Esophagus muscularis mucosa (tissue), 4 donors: ENCODE measurements around the gene MAN1C1. TPM values are rescaled to one million over a fixed set of nuclear protein-coding genes. Genes with fewer than 3 reads are reported as not detected.

Experiments
- DNase-seq: peaks from one replicate; pipeline ENCODE4 v3.0.0-alpha.2; 2017; ENCODE audit errors: extremely low spot score
- H3K27ac ChIP-seq, 4 donors: fragments of 200-600 bp; sonication (generic); replicated peaks in 1 of 4; 1 replicate in 3 of 4; 2 replicates in 1 of 4; pipeline ENCODE4 v1.5.1; 2016 to 2019; ENCODE audit warnings: mild to moderate bottlenecking in 1 of 4
- H3K27me3 ChIP-seq, 4 donors: fragments of 200-600 bp; sonication (generic); one replicate each; pipeline versions ENCODE4 v1.5.1 to v1.6.0; 2016 to 2019
- H3K36me3 ChIP-seq, 4 donors: fragments of 200-600 bp; sonication (generic); one replicate each; pipeline ENCODE4 v1.5.1; 2016 to 2019
- H3K4me1 ChIP-seq, 4 donors: fragments of 200-600 bp; sonication (generic); one replicate each; pipeline ENCODE4 v1.5.1; 2016 to 2019
- H3K4me3 ChIP-seq, 4 donors: fragments of 200-600 bp; sonication (generic); 1 replicate in 2 of 4; 2 replicates in 2 of 4; pipeline ENCODE4 v1.5.1; 2016 to 2019; ENCODE audit warnings: mild to moderate bottlenecking in 4 of 4, moderate library complexity in 1 of 4
- H3K9me3 ChIP-seq, 4 donors: fragments of 200-600 bp; sonication (generic); 1 replicate in 3 of 4; 2 replicates in 1 of 4; pipeline ENCODE4 v1.5.1; 2016 to 2019
- CTCF ChIP-seq, 3 experiments: fragments of 200-600 bp in 2 of 3; fragments of 450-650 bp in 1 of 3; sonication (generic) in 2 of 3; IDR thresholded peaks; one replicate each; pipeline ENCODE4 v1.5.1; 2017 to 2019; ENCODE audit warnings: antibody characterized with exemption in 3 of 3, mild to moderate bottlenecking in 2 of 3, moderate library complexity in 1 of 3
- EP300 ChIP-seq: sonication (generic); formaldehyde crosslinking; IDR thresholded peaks from one replicate; pipeline ENCODE4 v1.6.1; 2017; ENCODE audit warnings: antibody characterized with exemption
- POLR2A ChIP-seq: fragments of 450-650 bp; IDR thresholded peaks from one replicate; pipeline ENCODE4 v1.6.1; 2017; ENCODE audit warnings: antibody characterized with exemption, moderate library complexity, mild to moderate bottlenecking, low read depth
- POLR2AphosphoS5 ChIP-seq, 2 donors: sonication (generic); formaldehyde crosslinking; IDR thresholded peaks; one replicate each; pipeline ENCODE4 v1.6.1; 2017; ENCODE audit warnings: antibody characterized with exemption in 2 of 2
- WGBS: methylation state at CpG from one replicate; pipeline ENCODE4 v1.1.5; 2018; 5-methylcytosine and 5-hydroxymethylcytosine counted together
- intact Hi-C: fragments of 100-400 bp; cut with DNase I; formaldehyde crosslinking; loops from one replicate; pipeline ENCODE4 v1.15.1; 2023
- total RNA-seq, 4 donors: library from RNA; depleted of rRNA; stranded (reverse); fragments of >200 nt; gene quantifications; one replicate each; pipeline versions ENCODE4 v1.1.0 to v1.2.1, GENCODE V29; 2016

MAN1C1 gene
- total RNA-seq, 4 donors from 2014 or later: 20.2 to 22.8 (median 20.7) TPM

- WGBS: 58% methylated on average over 4 of the region's 5 CpGs
- H3K36me3 ChIP-seq: peaks cover 8 to 28% (median 14%) of the 10 kb centered on the region in 4 donors
- intact Hi-C loops: loop anchor here (5.0 kb wide), 2 partner anchors 76 to 176 kb away; partner anchors contain the start of gene PAFAH2
- peak overlapping the region; percentile 80 to 91 (median 89) for H3K4me3 ChIP-seq
- no peaks in the 10 kb centered on the region for H3K27me3 ChIP-seq
- peaks cover 31 to 69% (median 48%) of the 10 kb centered on the region in 4 donors for H3K4me1 ChIP-seq
- peak overlapping the region; percentile 89 to 96 (median 92) for H3K27ac ChIP-seq
- TF ChIP-seq EP300: no peak
- TF ChIP-seq POLR2A: no peak
- no peak for TF ChIP-seq POLR2AphosphoS5 (IDR thresholded peaks at IDR 0.05)
- no peak for TF ChIP-seq CTCF (IDR thresholded peaks at IDR 0.05)
- DNase-seq: no peak
- no peaks in the 10 kb centered on the region for H3K9me3 ChIP-seq
Observed at GRCh38 chr1:25821630-25822091, 205.1 kb downstream of the MAN1C1 start.

- peaks cover 17 to 48% (median 33%) of the 10 kb centered on the region in 4 donors for H3K4me1 ChIP-seq
- no peak overlapping the region for H3K4me3 ChIP-seq
- H3K36me3 ChIP-seq: peaks cover 47 to 64% (median 51%) of the 10 kb centered on the region in 4 donors
- DNase-seq: no peak
- no peak for TF ChIP-seq POLR2A
- no peak for TF ChIP-seq EP300
- no peak for TF ChIP-seq POLR2AphosphoS5 (IDR thresholded peaks at IDR 0.05)
- no peak for TF ChIP-seq CTCF (IDR thresholded peaks at IDR 0.05)
- 100% methylated on average over 2 of the region's 2 CpGs for WGBS
- intact Hi-C loops: no loop called here
- no peak overlapping the region for H3K27ac ChIP-seq
- H3K27me3 ChIP-seq: no peaks in the 10 kb centered on the region
- no peaks in the 10 kb centered on the region for H3K9me3 ChIP-seq
Observed at GRCh38 chr1:25825605-25826004, 209.0 kb downstream of the MAN1C1 start.

- Histone ChIP-seq H3K36me3 (peaks cover 57 to 74% (median 61%) of the 10 kb centered on the region in 4 donors), H3K4me3 (no peak overlapping the region), H3K27me3 (no peaks in the 10 kb centered on the region), H3K4me1 (peaks cover 9 to 38% (median 23%) of the 10 kb centered on the region in 4 donors), H3K9me3 (no peaks in the 10 kb centered on the region), H3K27ac (no peak overlapping the region)
- WGBS: 96% methylated on average over 4 of the region's 10 CpGs
- intact Hi-C loops: no loop called here
- no peak for DNase-seq
- TF ChIP-seq CTCF (IDR thresholded peaks at IDR 0.05) (no peak), POLR2AphosphoS5 (IDR thresholded peaks at IDR 0.05) (no peak), POLR2A (no peak), EP300 (no peak)
Observed at GRCh38 chr1:25826571-25826970, 210.0 kb downstream of the MAN1C1 start.

- WGBS: 54% methylated on average over 3 of the region's 3 CpGs
- no peak for DNase-seq
- Histone ChIP-seq H3K27ac (no peak overlapping the region), H3K4me3 (no peak overlapping the region), H3K9me3 (no peaks in the 10 kb centered on the region), H3K36me3 (peaks cover 76 to 90% (median 80%) of the 10 kb centered on the region in 4 donors), H3K4me1 (peaks cover 0 to 21% (median 9%) of the 10 kb centered on the region in 4 donors), H3K27me3 (no peaks in the 10 kb centered on the region)
- TF ChIP-seq POLR2A: no peak
- TF ChIP-seq EP300: no peak
- no peak for TF ChIP-seq CTCF (IDR thresholded peaks at IDR 0.05)
- no peak for TF ChIP-seq POLR2AphosphoS5 (IDR thresholded peaks at IDR 0.05)
- intact Hi-C loops: no loop called here
Observed at GRCh38 chr1:25828491-25828890, 211.9 kb downstream of the MAN1C1 start.

GRCh38 chr1:25829046-25829445 is 212.5 kb downstream of the MAN1C1 start:
- peaks cover 0 to 16% (median 9%) of the 10 kb centered on the region in 4 donors for H3K4me1 ChIP-seq
- WGBS: 71% methylated on average over 1 of the region's 1 CpG

More at GRCh38 chr1:25829046-25829445, 212.5 kb downstream of the MAN1C1 start:
- Histone ChIP-seq H3K36me3 (peaks cover 79 to 90% (median 85%) of the 10 kb centered on the region in 4 donors), H3K27me3 (no peaks in the 10 kb centered on the region), H3K9me3 (no peaks in the 10 kb centered on the region), H3K4me3 (no peak overlapping the region), H3K27ac (no peak overlapping the region)
- no peak for DNase-seq
- intact Hi-C loops: no loop called here
- no peak for TF ChIP-seq POLR2AphosphoS5 (IDR thresholded peaks at IDR 0.05)
- no peak for TF ChIP-seq CTCF (IDR thresholded peaks at IDR 0.05)
- no peak for TF ChIP-seq POLR2A
- no peak for TF ChIP-seq EP300
